HEK293 (cell line): Measurements from ENCODE around the gene RPL26.

Source experiments
- CTCF ChIA-PET: fragments of 350-600 bp; formaldehyde crosslinking; extraction: SDS; loops from one replicate; lab custom pipeline; 2021; ENCODE audit warnings: antibody characterized with exemption; lab: Yijun Ruan, JAX
- POLR2A ChIA-PET: fragments of 300-600 bp; formaldehyde crosslinking; extraction: SDS; loops from one replicate; lab custom pipeline; 2020; ENCODE audit warnings: antibody characterized with exemption, inconsistent platforms; lab: Yijun Ruan, JAX
- H3K27ac ChIP-seq: fragments of 200-500 bp; sonication (Bioruptor generic); 2 replicates; pipeline ENCODE4 v1.5.1; 2014; ENCODE audit warnings: low read depth, low read length, control low read depth, inconsistent platforms; ENCODE audit errors: extremely low read depth
- H3K36me3 ChIP-seq, 2 experiments: fragments of 200-500 bp in 1 of 2; sonication (Bioruptor generic) in 1 of 2; 1 replicate in 1 of 2; 2 replicates in 1 of 2; pipeline ENCODE4 v1.5.1; 2014 to 2017; ENCODE audit warnings: inconsistent platforms in 2 of 2, low read length in 2 of 2; ENCODE audit not compliant: control insufficient read depth in 2 of 2, insufficient read depth in 1 of 2
- H3K4me1 ChIP-seq: fragments of 200-500 bp; sonication (Bioruptor generic); 2 replicates; pipeline ENCODE4 v1.5.1; 2014; ENCODE audit warnings: mild to moderate bottlenecking, low read length, inconsistent platforms; ENCODE audit not compliant: control insufficient read depth, insufficient read depth
- H3K4me3 ChIP-seq: 2 replicates; pipeline ENCODE4 v1.5.1; 2011; ENCODE audit warnings: low read depth, mild to moderate bottlenecking, control low read depth, low read length, moderate library complexity
- H3K9me3 ChIP-seq: fragments of 200-500 bp; sonication (Bioruptor generic); 2 replicates; pipeline ENCODE4 v1.5.1; 2014; ENCODE audit warnings: low read depth, low read length, inconsistent platforms; ENCODE audit not compliant: control insufficient read depth, insufficient read depth
- ELK4 ChIP-seq: IDR thresholded peaks from 2 replicates; pipeline ENCODE4 v1.6.1; 2011; ENCODE audit warnings: mild to moderate bottlenecking, low read depth, low read length, borderline replicate concordance
- FEZF1 ChIP-seq: fragments of 450-650 bp; formaldehyde crosslinking; IDR thresholded peaks from 2 replicates; pipeline ENCODE4 v1.5.1; 2016; ENCODE audit warnings: missing biosample characterization, missing genetic modification characterization
- GLIS1 ChIP-seq: fragments of 450-650 bp; formaldehyde crosslinking; IDR thresholded peaks from 2 replicates; pipeline ENCODE4 v1.5.1; 2016; ENCODE audit warnings: missing biosample characterization, missing genetic modification characterization
- HOXA7 ChIP-seq: sonication (generic); formaldehyde crosslinking; IDR thresholded peaks from 2 replicates; pipeline ENCODE4 v1.8.1; 2022; ENCODE audit warnings: missing genetic modification reagents, borderline replicate concordance
- HOXD13 ChIP-seq: sonication (generic); formaldehyde crosslinking; IDR thresholded peaks from 2 replicates; pipeline ENCODE4 v1.8.0; 2022; ENCODE audit warnings: missing genetic modification reagents, borderline replicate concordance
- MZF1 ChIP-seq: fragments of 450-650 bp; formaldehyde crosslinking; IDR thresholded peaks from 2 replicates; pipeline ENCODE4 v1.5.1; 2017; ENCODE audit warnings: missing biosample characterization, missing genetic modification characterization, borderline replicate concordance
- PRDM6 ChIP-seq: fragments of 450-650 bp; formaldehyde crosslinking; IDR thresholded peaks from 2 replicates; pipeline ENCODE4 v1.5.1; 2017; ENCODE audit warnings: missing biosample characterization, missing genetic modification characterization
- ZFP3 ChIP-seq: fragments of 450-650 bp; formaldehyde crosslinking; IDR thresholded peaks from 2 replicates; pipeline ENCODE4 v1.5.1; 2016; ENCODE audit warnings: low read depth, missing biosample characterization, missing genetic modification characterization
- ZIC2 ChIP-seq: fragments of 450-650 bp; formaldehyde crosslinking; IDR thresholded peaks from 2 replicates; pipeline ENCODE4 v1.5.1; 2016; ENCODE audit warnings: missing biosample characterization, missing genetic modification characterization
- ZNF112 ChIP-seq: fragments of 450-650 bp; formaldehyde crosslinking; IDR thresholded peaks from 2 replicates; pipeline ENCODE4 v1.5.0; 2017; ENCODE audit warnings: missing biosample characterization, missing genetic modification characterization
- ZNF114 ChIP-seq: fragments of 450-650 bp; formaldehyde crosslinking; IDR thresholded peaks from 2 replicates; pipeline ENCODE4 v1.5.0; 2017; ENCODE audit warnings: missing biosample characterization, missing genetic modification characterization
- ZNF214 ChIP-seq: fragments of 450-650 bp; formaldehyde crosslinking; IDR thresholded peaks from 2 replicates; pipeline ENCODE4 v1.5.1; 2017; ENCODE audit warnings: missing biosample characterization, mild to moderate bottlenecking, missing genetic modification characterization, borderline replicate concordance
- ZNF239 ChIP-seq: fragments of 450-650 bp; formaldehyde crosslinking; IDR thresholded peaks from 2 replicates; pipeline ENCODE4 v1.5.1; 2016; ENCODE audit warnings: missing biosample characterization, missing genetic modification characterization
- ZNF394 ChIP-seq: fragments of 450-650 bp; formaldehyde crosslinking; IDR thresholded peaks from 2 replicates; pipeline ENCODE4 v1.5.1; 2016; ENCODE audit warnings: missing biosample characterization, missing genetic modification characterization, mild to moderate bottlenecking, moderate library complexity, borderline replicate concordance
- ZNF398 ChIP-seq: fragments of 450-650 bp; formaldehyde crosslinking; IDR thresholded peaks from 2 replicates; pipeline ENCODE4 v1.5.1; 2017; ENCODE audit warnings: missing biosample characterization, missing genetic modification characterization
- ZNF449 ChIP-seq: fragments of 450-650 bp; formaldehyde crosslinking; IDR thresholded peaks from 2 replicates; pipeline ENCODE4 v1.5.1; 2017; ENCODE audit warnings: missing biosample characterization, mild to moderate bottlenecking, missing genetic modification characterization, moderate library complexity
- ZNF48 ChIP-seq: fragments of 450-650 bp; formaldehyde crosslinking; IDR thresholded peaks from 2 replicates; pipeline ENCODE4 v1.5.1; 2016; ENCODE audit warnings: missing biosample characterization, missing genetic modification characterization
- ZNF544 ChIP-seq: fragments of 450-650 bp; formaldehyde crosslinking; IDR thresholded peaks from 2 replicates; pipeline ENCODE4 v1.5.0; 2017; ENCODE audit warnings: missing biosample characterization, missing genetic modification characterization
- ZNF549 ChIP-seq: fragments of 450-650 bp; IDR thresholded peaks from 2 replicates; pipeline ENCODE4 v1.5.1; 2018; ENCODE audit warnings: missing biosample characterization, missing genetic modification characterization, mild to moderate bottlenecking, inconsistent platforms, moderate library complexity
- ZNF600 ChIP-seq: fragments of 450-650 bp; formaldehyde crosslinking; IDR thresholded peaks from 2 replicates; pipeline ENCODE4 v1.5.1; 2016; ENCODE audit warnings: missing biosample characterization, missing genetic modification characterization
- ZNF610 ChIP-seq: fragments of 450-650 bp; formaldehyde crosslinking; IDR thresholded peaks from 2 replicates; pipeline ENCODE4 v1.5.1; 2016; ENCODE audit warnings: missing biosample characterization, missing genetic modification characterization, borderline replicate concordance
- ZNF777 ChIP-seq: fragments of 450-650 bp; formaldehyde crosslinking; IDR thresholded peaks from 2 replicates; pipeline ENCODE4 v1.5.1; 2017; ENCODE audit warnings: missing biosample characterization, missing genetic modification characterization, borderline replicate concordance

Gene RPL26

GRCh38 chr17:8405499-8406016, 22.6 kb upstream of the RPL26 start:
- no peaks in the 10 kb centered on the region for H3K36me3 ChIP-seq
- H3K4me1 ChIP-seq = no peaks in the 10 kb centered on the region
- TF ChIP-seq HOXD13 (CRISPR knock-in tag) = no peak
- peak; percentile 85 for TF ChIP-seq GLIS1
- CTCF ChIA-PET = no interaction called here
- no peaks in the 10 kb centered on the region for H3K9me3 ChIP-seq
- POLR2A ChIA-PET = interaction anchor here (0.6 to 1.2 kb wide), 3 partner anchors 19 to 611 kb away, joined by 3 to 4 read pairs (median 4); no protein-coding TSS in a partner anchor
- H3K4me3 ChIP-seq = no peak overlapping the region
- no peak overlapping the region for H3K27ac ChIP-seq

GRCh38 chr17:8402921-8403536, 20.0 kb upstream of the RPL26 start:
- no peak for TF ChIP-seq FEZF1
- no peak for TF ChIP-seq ZNF398 (tag by site-specific recombination)
- no peak for TF ChIP-seq ZIC2 (tag by site-specific recombination)
- TF ChIP-seq ZFP3 (tag by site-specific recombination) = no peak
- no peak for TF ChIP-seq MZF1
- TF ChIP-seq ZNF600 (tag by site-specific recombination) = no peak
- TF ChIP-seq ZNF239 = no peak
- TF ChIP-seq ZNF449 (tag by site-specific recombination) = no peak
- TF ChIP-seq ZNF48 (tag by site-specific recombination) = no peak
- TF ChIP-seq ZNF549 (tag by site-specific recombination) = no peak
- TF ChIP-seq ZNF394 (tag by site-specific recombination) = no peak
- TF ChIP-seq HOXA7 (CRISPR knock-in tag) = no peak
- no peak for TF ChIP-seq ZNF214
- TF ChIP-seq ZNF544 (tag by site-specific recombination) = no peak
- no peak for TF ChIP-seq ZNF610 (tag by site-specific recombination)
- no peak for TF ChIP-seq ELK4
- no peak for TF ChIP-seq ZNF112
- no peak for TF ChIP-seq PRDM6 (tag by site-specific recombination)
- TF ChIP-seq ZNF777 (tag by site-specific recombination) = no peak
- TF ChIP-seq ZNF114 (tag by site-specific recombination) = no peak
- Histone ChIP-seq H3K4me1 (no peaks in the 10 kb centered on the region), H3K27ac (no peak overlapping the region), H3K9me3 (no peaks in the 10 kb centered on the region), H3K4me3 (no peak overlapping the region), H3K36me3 (no peaks in the 10 kb centered on the region)
- CTCF ChIA-PET = no interaction called here
- POLR2A ChIA-PET = no interaction called here
